ENCODE measurements around the gene GNB2.
"Not testable (repeated sequence)": the region's sequence is repeated elsewhere in the genome, so short reads cannot be mapped to it uniquely, and the experiment has no call there.

The GNB2 gene

DNA sequence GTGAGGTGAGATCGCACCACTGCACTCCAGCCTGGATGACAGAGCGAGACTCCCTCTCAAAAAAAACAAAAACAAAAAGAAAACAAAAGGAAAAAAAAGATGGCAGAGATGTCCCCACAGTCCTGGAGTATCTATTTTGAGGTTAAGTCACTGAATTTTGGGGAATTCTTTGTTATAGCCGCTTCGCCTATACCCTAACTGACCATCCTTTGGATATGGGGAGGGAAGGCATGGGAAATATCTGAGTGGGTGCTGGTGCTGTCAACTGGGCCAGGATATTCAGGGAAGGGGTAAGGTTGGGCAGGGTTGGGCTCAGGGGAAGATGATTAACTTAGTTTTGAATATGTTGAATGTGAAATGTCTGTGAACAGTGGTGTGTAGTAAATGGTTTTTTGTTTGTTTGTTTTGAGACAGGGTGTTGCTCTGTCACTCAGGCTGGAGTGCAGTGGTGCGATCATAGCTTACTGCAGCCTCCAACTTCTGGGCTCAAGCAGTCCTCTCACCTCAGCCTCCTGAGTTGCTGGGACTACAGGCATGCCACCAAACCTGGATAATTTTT is 8.3 kb upstream of the GNB2 start:
- no peaks in the 10 kb centered on the region for H3K9me3 ChIP-seq (ENCODE audit: severe bottlenecking)
- no peaks in the 10 kb centered on the region for H3K36me3 ChIP-seq (ENCODE audit: low read depth)
- TF ChIP-seq, protein P1, sequence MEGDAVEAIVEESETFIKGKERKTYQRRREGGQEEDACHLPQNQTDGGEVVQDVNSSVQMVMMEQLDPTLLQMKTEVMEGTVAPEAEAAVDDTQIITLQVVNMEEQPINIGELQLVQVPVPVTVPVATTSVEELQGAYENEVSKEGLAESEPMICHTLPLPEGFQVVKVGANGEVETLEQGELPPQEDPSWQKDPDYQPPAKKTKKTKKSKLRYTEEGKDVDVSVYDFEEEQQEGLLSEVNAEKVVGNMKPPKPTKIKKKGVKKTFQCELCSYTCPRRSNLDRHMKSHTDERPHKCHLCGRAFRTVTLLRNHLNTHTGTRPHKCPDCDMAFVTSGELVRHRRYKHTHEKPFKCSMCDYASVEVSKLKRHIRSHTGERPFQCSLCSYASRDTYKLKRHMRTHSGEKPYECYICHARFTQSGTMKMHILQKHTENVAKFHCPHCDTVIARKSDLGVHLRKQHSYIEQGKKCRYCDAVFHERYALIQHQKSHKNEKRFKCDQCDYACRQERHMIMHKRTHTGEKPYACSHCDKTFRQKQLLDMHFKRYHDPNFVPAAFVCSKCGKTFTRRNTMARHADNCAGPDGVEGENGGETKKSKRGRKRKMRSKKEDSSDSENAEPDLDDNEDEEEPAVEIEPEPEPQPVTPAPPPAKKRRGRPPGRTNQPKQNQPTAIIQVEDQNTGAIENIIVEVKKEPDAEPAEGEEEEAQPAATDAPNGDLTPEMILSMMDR (IDR thresholded peaks at IDR 0.05; ENCODE audit: poor library complexity, severe bottlenecking): no peak
- ATAC-seq (ENCODE audit: low read depth): no peak
- no peak overlapping the region for H3K27ac ChIP-seq (ENCODE audit: poor library complexity, severe bottlenecking)
- no peak for DNase-seq (ENCODE audit: low spot score)
- H3K4me1 ChIP-seq (ENCODE audit: insufficient read depth, poor library complexity, severe bottlenecking): no peaks in the 10 kb centered on the region
- H3K27me3 ChIP-seq (ENCODE audit: insufficient read depth, poor library complexity, severe bottlenecking): no peaks in the 10 kb centered on the region
- no peak overlapping the region for H3K4me3 ChIP-seq (ENCODE audit: severe bottlenecking)

DNA sequence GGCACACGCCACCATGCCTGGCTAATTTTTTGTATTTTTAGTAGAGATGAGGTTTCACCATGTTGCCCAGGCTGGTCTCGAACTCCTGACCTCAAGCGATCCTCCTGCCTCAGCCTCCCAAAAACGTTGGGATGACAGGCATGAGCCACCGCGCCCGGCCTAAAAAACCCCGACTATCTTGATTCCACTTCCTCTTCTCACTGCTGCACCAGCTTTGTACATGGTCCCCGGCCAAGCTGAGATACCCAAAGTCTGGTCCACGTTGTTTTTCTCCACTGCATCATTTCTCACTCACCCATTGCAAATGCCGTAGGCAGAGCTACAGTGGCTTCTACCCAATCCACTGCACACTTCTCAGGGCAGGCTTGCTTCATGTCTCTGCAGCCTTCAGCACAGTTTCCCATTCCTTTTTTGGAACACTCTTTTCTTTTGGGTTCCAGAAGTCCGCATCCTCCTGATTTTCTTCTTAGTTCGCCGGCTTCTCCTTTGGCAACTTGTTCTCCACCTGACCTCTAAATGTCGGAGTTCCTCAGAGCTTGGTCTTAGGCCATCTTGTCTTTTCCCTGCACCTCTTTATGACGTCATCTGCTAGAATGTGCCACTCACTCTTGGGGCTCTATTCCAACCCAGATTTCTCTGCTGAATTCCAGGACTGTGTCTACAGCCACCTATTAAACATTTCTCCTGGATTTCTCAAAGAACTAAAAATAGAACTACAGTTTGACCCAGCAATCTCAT is 6.0 kb upstream of the GNB2 start:
- no peak overlapping the region for H3K27ac ChIP-seq (ENCODE audit: poor library complexity, severe bottlenecking)
- TF ChIP-seq, protein P1 (IDR thresholded peaks at IDR 0.05; ENCODE audit: poor library complexity, severe bottlenecking): no peak
- H3K9me3 ChIP-seq (ENCODE audit: severe bottlenecking): no peaks in the 10 kb centered on the region
- no peaks in the 10 kb centered on the region for H3K36me3 ChIP-seq (ENCODE audit: low read depth)
- ATAC-seq (ENCODE audit: low read depth) (no peak), DNase-seq (ENCODE audit: low spot score) (no peak)
- H3K4me1 ChIP-seq (ENCODE audit: insufficient read depth, poor library complexity, severe bottlenecking): no peaks in the 10 kb centered on the region
- no peak overlapping the region for H3K4me3 ChIP-seq (ENCODE audit: severe bottlenecking)
- no peaks in the 10 kb centered on the region for H3K27me3 ChIP-seq (ENCODE audit: insufficient read depth, poor library complexity, severe bottlenecking)

DNA sequence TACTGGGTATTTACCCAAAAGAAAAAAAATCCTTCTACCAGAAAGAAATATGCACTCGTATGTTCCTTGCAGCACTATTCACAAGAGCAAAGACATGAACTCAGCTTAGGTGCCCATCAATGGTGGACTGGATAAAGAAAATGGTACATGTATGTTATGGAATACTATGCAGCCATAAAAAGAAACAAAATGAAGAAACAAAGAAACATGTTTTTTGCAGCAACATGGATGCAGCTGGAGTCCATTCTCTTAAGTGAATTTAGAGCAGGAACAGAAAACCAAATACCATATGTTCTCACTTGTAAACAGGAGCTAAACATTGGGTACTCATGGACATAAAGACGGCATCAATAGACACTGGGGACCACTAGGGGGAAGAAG is 5.5 kb upstream of the GNB2 start:
- TF ChIP-seq, protein P1 (IDR thresholded peaks at IDR 0.05; ENCODE audit: poor library complexity, severe bottlenecking): no peak
- no peak for DNase-seq (ENCODE audit: low spot score)
- Histone ChIP-seq H3K36me3 (ENCODE audit: low read depth) (no peaks in the 10 kb centered on the region), H3K27ac (ENCODE audit: poor library complexity, severe bottlenecking) (no peak overlapping the region), H3K4me3 (ENCODE audit: severe bottlenecking) (no peak overlapping the region), H3K4me1 (ENCODE audit: insufficient read depth, poor library complexity, severe bottlenecking) (no peaks in the 10 kb centered on the region), H3K9me3 (ENCODE audit: severe bottlenecking) (no peaks in the 10 kb centered on the region), H3K27me3 (ENCODE audit: insufficient read depth, poor library complexity, severe bottlenecking) (no peaks in the 10 kb centered on the region)
- no peak for ATAC-seq (ENCODE audit: low read depth)

DNA sequence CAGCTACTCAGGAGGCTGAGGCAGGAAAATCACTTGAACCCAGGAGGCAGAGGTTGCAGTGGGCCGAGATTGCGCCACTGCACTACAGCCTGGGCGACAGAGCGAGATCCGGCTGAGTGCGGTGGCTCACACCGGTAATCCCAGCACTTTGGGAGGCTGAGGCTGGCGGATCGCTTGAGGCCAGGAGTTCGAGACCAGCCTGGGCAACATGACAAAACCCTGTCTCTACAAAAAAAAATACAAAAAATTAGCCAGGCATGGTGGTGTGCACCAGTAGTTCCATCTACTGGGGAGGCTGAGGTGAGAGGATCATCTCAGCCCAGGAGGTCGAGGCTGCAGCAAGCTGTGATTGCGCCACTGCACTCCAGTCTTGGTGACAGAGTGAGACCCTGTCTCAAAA is 4.4 kb upstream of the GNB2 start:
- H3K27ac ChIP-seq (ENCODE audit: poor library complexity, severe bottlenecking); DNase-seq (ENCODE audit: low spot score); H3K4me1 ChIP-seq (ENCODE audit: insufficient read depth, poor library complexity, severe bottlenecking); ATAC-seq (ENCODE audit: low read depth); H3K27me3 ChIP-seq (ENCODE audit: insufficient read depth, poor library complexity, severe bottlenecking); H3K36me3 ChIP-seq (ENCODE audit: low read depth); H3K9me3 ChIP-seq (ENCODE audit: severe bottlenecking); H3K4me3 ChIP-seq (ENCODE audit: severe bottlenecking): not testable (repeated sequence)

DNA sequence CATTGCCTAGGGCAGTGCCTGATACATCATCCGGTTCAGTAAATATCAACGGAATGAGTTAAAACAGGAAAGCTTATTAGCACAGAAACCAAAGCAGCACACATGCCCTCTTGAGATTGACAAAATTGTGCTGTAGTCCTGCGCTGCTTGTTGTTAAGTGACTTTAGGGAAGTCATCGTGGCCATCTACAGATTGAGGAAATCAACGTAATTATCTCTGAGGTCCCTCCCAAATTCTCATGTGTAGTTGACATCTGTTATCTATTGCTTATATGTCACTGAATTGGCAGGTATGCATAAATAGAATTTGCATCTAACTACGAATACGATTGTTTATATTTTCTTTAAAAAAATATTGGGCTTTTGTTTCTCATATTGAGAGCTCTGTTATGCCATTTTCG is 3.5 kb upstream of the GNB2 start:
- DNase-seq (ENCODE audit: low spot score): no peak
- TF ChIP-seq, protein P1 (IDR thresholded peaks at IDR 0.05; ENCODE audit: poor library complexity, severe bottlenecking): no peak
- Histone ChIP-seq H3K27ac (ENCODE audit: poor library complexity, severe bottlenecking) (no peak overlapping the region), H3K36me3 (ENCODE audit: low read depth) (no peaks in the 10 kb centered on the region), H3K4me3 (ENCODE audit: severe bottlenecking) (no peak overlapping the region), H3K27me3 (ENCODE audit: insufficient read depth, poor library complexity, severe bottlenecking) (no peaks in the 10 kb centered on the region), H3K9me3 (ENCODE audit: severe bottlenecking) (no peaks in the 10 kb centered on the region), H3K4me1 (ENCODE audit: insufficient read depth, poor library complexity, severe bottlenecking) (no peaks in the 10 kb centered on the region)
- ATAC-seq (ENCODE audit: low read depth): no peak
